Mononuclear cell (primary cell): ENCODE data around the gene ZNF638. TPM values are rescaled to one million over a fixed set of nuclear protein-coding genes. Genes with fewer than 3 reads are reported as not detected.
A peak's percentile ranks its signal among the peaks of the same experiment; 100 is the strongest.

ENCODE experiments used
- H3K27me3 ChIP-seq: 2 replicates; pipeline ENCODE4 v1.6.0; 2011; ENCODE audit warnings: low read length, control low read depth; ENCODE audit not compliant: insufficient read depth
- H3K4me1 ChIP-seq: 2 replicates; pipeline ENCODE4 v1.5.1; 2011; ENCODE audit warnings: mild to moderate bottlenecking, low read length, control low read depth; ENCODE audit not compliant: insufficient read depth
- H3K4me3 ChIP-seq: 2 replicates; pipeline ENCODE4 v1.5.1; 2011; ENCODE audit warnings: mild to moderate bottlenecking, low read length, moderate library complexity
- H3K9me3 ChIP-seq: 2 replicates; pipeline ENCODE4 v1.5.1; 2011; ENCODE audit warnings: low read depth, mild to moderate bottlenecking, control low read depth, low read length
- total RNA-seq: library from RNA; depleted of rRNA; stranded (reverse); fragments of >200 nt; gene quantifications from one replicate; pipeline ENCODE4 v1.2.3, GENCODE V29; 2012

ZNF638 gene
- total RNA-seq, 1 donor: 157 TPM

GRCh38 chr2:71453404-71454220 is 122.0 kb downstream of the ZNF638 start, which contains the start of gene DYSF:
TSS of gene DYSF (plus strand) at chr2:71453561.
- H3K9me3 ChIP-seq: no peaks in the 10 kb centered on the region
- H3K4me3 ChIP-seq: peak within 1 kb of the TSS; percentile 47
- no peaks in the 10 kb centered on the region for H3K27me3 ChIP-seq
- H3K4me1 ChIP-seq: peaks cover 91% of the 10 kb centered on the region

- H3K27me3 ChIP-seq: no peaks in the 10 kb centered on the region
- peaks cover 83% of the 10 kb centered on the region for H3K4me1 ChIP-seq
- no peaks in the 10 kb centered on the region for H3K9me3 ChIP-seq
- H3K4me3 ChIP-seq: peak overlapping the region; percentile 47
Observed at GRCh38 chr2:71454221-71455010, 122.8 kb downstream of the ZNF638 start.

DNA sequence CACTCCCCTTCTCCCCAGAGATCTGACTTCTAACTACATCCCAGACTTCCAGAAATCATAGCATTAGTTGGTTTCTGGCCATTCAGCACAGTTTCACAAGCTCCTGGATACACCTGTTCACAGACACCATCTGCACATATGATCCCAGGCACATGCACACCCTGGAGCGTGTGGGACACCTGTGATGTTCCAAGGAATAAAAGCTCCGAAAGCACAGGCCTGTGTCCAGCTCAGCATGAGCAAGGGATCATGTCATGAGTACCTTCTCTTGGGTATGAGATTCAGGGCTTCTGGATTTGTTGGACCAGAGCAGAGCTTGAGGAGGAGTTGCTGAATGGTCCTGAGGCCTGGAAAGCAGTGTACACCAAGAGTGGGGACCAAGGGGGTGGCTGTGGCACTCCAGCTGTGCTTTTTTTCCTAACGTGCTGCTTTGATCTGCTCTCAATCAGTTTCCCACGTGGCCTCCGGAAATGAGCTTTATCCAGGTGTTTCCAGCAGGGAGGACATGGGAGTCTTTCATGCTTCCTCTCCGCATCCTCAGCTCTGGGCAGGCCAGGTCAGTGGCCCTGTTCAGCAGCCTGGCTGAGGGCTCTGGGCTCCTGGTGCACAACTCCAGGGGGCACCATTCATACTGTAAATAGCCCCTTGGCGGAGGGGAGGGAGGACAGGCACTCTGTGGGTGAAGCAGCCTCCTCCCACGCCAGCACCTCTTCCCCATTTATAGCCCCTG is 123.6 kb downstream of the ZNF638 start:
- peaks cover 75% of the 10 kb centered on the region for H3K4me1 ChIP-seq
- H3K27me3 ChIP-seq: no peaks in the 10 kb centered on the region
- H3K4me3 ChIP-seq: peak overlapping the region; percentile 47
- no peaks in the 10 kb centered on the region for H3K9me3 ChIP-seq

- peaks cover 68% of the 10 kb centered on the region for H3K4me1 ChIP-seq
- H3K27me3 ChIP-seq: no peaks in the 10 kb centered on the region
- peak overlapping the region; percentile 47 for H3K4me3 ChIP-seq
- H3K9me3 ChIP-seq: no peaks in the 10 kb centered on the region
Observed at GRCh38 chr2:71455741-71456569, 124.4 kb downstream of the ZNF638 start.

DNA sequence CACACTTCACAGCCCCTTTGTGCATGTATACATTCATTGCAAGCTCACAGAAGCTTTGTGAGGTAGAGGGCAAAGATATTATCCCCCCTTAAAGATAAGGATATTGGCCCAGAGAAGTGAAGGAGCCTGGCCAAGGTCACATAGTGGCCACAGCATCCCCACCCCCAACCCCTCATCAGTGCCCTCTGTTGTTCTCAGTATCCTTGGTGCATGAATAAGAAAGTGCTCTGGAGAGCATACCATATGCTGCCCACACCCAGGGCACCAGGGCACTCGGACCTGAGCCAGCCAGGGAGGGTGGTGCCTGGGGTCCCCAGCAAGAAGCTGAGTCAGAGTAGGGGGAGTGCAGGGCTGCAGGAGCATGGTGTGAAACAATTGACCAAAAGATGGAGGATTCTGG is 125.0 kb downstream of the ZNF638 start:
- no peaks in the 10 kb centered on the region for H3K27me3 ChIP-seq
- H3K9me3 ChIP-seq: no peaks in the 10 kb centered on the region
- H3K4me1 ChIP-seq: peaks cover 61% of the 10 kb centered on the region
- no peak overlapping the region for H3K4me3 ChIP-seq

- peaks cover 54% of the 10 kb centered on the region for H3K4me1 ChIP-seq
- H3K4me3 ChIP-seq: no peak overlapping the region
- no peaks in the 10 kb centered on the region for H3K27me3 ChIP-seq
- no peaks in the 10 kb centered on the region for H3K9me3 ChIP-seq
Observed at GRCh38 chr2:71457123-71457915, 125.7 kb downstream of the ZNF638 start.

DNA sequence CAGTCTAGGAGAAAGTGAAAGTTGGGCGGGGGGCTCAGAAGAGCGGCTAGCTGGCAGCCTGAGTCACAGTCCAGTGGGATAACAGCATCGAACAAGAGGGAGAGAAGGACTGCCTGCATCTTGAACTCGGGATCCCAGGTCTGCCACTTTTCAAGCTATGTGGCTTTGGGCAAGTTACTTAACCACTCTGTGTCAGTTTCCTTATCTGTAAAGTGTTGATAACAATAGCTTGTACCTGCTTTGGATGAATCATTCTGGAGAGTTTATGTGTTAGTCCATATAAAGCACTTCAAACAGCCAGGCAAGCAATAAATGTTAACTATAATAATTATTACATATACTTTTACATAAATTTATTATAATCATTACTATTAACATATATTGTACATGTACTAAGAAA is 126.3 kb downstream of the ZNF638 start:
- H3K27me3 ChIP-seq: no peaks in the 10 kb centered on the region
- peaks cover 50% of the 10 kb centered on the region for H3K4me1 ChIP-seq
- H3K4me3 ChIP-seq: no peak overlapping the region
- no peaks in the 10 kb centered on the region for H3K9me3 ChIP-seq

GRCh38 chr2:71458413-71459083 is 127.0 kb downstream of the ZNF638 start:
- Histone ChIP-seq H3K9me3 (no peaks in the 10 kb centered on the region), H3K27me3 (no peaks in the 10 kb centered on the region), H3K4me1 (peaks cover 45% of the 10 kb centered on the region), H3K4me3 (no peak overlapping the region)

GRCh38 chr2:71459084-71459431 is 127.5 kb downstream of the ZNF638 start:
- no peak overlapping the region for H3K4me3 ChIP-seq
- H3K9me3 ChIP-seq: no peaks in the 10 kb centered on the region
- H3K27me3 ChIP-seq: no peaks in the 10 kb centered on the region
- H3K4me1 ChIP-seq: peaks cover 41% of the 10 kb centered on the region

- Histone ChIP-seq H3K27me3 (peaks cover 5% of the 10 kb centered on the region), H3K4me3 (no peak overlapping the region), H3K9me3 (no peaks in the 10 kb centered on the region), H3K4me1 (peaks cover 41% of the 10 kb centered on the region)
Observed at GRCh38 chr2:71460056-71460455, 128.5 kb downstream of the ZNF638 start.

GRCh38 chr2:71460595-71461303 is 129.2 kb downstream of the ZNF638 start:
- Histone ChIP-seq H3K4me1 (peaks cover 41% of the 10 kb centered on the region), H3K27me3 (peaks cover 11% of the 10 kb centered on the region), H3K9me3 (no peaks in the 10 kb centered on the region), H3K4me3 (no peak overlapping the region)

GRCh38 chr2:71461304-71461671 is 129.7 kb downstream of the ZNF638 start:
- peaks cover 14% of the 10 kb centered on the region for H3K27me3 ChIP-seq
- H3K9me3 ChIP-seq: no peaks in the 10 kb centered on the region
- peaks cover 41% of the 10 kb centered on the region for H3K4me1 ChIP-seq
- H3K4me3 ChIP-seq: no peak overlapping the region

DNA sequence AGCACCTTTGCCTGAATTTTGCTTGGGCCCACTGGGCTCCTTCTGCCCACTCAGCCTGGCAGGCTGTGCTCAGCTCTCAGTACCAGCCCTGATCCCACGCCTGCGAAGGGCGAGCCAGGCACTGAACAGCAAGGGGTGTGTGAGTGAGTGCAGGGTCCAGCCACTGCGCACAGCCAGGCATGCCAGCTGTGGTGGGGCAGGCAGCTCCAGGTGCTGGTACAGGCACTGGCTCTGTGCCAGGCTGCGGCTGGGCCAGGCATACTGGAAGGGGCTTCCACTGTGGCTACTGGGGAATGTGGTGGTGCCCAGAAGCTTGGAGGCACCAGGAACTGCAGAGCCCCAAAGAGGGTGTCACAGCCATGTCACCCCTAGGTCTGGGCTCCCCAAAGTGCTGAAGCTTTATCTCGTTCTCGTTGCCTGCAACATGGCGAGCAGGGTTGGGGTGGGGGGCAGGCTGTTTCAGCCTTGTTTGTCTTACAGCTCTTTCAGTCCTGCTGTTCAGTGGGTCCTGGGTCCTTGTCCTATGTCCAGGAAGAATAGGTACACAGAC is 130.5 kb downstream of the ZNF638 start:
- Histone ChIP-seq H3K27me3 (peaks cover 19% of the 10 kb centered on the region), H3K9me3 (no peaks in the 10 kb centered on the region), H3K4me3 (no peak overlapping the region), H3K4me1 (peaks cover 39% of the 10 kb centered on the region)
